GM19351 (cell line): Measurements from ENCODE around the gene KRT84.

Experiments
- ATAC-seq: cut with Tn5 transposase; IDR thresholded peaks from one replicate; pipeline ENCODE4 v1.9.1; 2021; ENCODE audit warnings: mild to moderate bottlenecking, moderate library complexity; ENCODE audit not compliant: unreplicated experiment

KRT84 gene

DNA sequence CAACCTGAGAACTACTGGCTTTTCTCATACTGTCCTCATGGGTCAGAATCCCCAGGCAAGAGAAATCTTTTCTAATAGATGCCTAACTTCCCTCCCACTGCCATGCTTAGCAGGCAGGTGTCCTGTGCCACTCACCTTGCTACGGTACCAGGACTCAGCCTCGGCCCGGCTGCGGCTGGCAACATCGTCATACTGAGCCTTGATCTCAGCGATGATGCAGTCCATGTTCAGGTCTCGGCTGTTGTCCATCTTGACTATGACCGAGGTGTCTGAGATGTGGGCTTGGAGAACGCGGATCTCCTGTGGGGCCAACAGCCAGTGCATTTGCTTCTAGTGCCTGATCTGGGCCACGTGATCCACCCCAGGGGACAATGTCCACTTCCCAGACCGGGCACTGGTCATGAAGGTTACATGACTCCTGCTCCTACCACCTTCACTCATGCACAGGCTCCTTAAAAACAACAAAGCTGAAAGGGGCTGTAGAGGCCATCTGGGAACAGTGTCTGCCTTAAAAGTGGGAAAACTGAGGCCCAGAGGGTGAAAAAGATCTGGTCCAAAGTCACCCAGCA lies 22.3 kb downstream of the KRT84 start:
- no peak for ATAC-seq

DNA sequence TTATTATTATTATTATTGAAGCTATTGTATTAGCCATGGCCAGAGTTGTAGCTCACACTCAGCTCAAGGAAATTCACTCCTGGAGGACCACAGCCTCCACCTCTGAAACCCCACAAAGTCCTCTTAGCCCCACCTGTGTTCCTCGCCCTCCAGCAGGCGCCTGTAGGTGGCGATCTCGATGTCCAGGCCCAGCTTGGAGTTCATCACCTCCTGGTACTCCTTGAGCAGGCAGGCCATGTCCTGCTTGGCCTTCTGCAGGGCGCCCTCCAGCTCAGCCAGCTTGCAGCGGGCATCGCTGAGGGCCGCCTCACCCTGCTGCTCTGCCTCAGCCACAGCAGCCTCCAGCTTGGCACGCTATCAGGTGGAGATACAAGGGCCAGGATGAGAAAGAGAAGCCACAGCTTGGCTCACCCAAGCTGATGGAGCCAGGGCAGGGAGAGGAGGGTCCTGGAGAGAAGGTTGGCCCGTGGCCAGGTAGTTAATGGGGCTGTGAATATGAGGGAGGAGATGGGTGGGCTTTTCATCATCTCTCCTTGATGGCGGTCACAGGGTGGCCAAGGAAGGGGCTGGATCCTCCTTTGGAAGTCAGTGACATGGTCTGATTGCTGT lies 23.2 kb downstream of the KRT84 start:
- no peak for ATAC-seq

DNA sequence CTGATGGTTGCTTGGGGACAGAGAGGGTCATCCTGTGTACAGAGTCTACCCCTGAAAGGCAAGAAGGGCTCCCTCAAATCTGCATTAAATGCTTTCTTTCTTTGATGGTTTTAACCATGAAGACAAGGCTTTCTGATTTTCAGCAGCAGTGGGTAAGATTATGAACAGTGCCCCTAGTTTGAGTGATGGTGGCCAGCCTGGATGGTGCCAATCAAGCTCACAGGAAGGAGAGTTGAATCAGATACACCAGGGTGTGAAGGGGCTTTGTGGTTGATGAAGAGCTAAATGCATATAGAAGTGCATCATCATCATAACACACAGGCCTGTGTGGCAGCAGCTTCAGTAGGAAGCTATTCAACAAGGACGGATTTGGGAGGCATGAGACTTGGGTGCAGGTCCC lies 23.9 kb downstream of the KRT84 start:
- ATAC-seq = no peak

DNA sequence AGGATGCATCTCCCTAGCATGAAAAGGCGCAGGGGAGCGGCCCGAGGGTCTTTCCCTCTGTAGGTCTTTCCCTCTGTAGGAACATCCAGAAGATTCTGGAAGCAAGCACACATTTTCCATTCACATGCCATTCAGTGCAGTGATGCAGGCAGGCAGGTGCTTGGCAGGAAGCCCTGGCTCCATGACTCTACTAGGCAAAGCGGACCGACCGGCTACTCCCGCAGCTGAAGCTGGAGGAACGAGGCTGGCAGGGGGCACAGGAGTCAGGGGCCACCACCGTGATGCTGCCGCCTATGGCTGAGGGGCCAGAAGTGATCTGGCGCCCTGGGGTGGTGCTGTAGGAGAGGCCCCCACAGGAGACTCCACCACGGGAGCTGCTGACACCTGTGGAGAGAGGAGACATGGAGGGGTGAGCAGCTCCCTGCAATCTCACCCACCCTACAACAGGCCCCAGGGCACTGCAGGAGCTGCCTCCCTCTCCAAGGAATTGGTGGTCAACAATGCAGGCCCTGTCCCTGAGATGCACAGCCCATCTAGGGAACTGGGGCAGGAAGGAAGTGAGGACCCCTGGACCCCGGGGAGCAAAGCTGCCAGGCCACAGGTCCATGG lies 24.7 kb downstream of the KRT84 start:
- no peak for ATAC-seq

DNA sequence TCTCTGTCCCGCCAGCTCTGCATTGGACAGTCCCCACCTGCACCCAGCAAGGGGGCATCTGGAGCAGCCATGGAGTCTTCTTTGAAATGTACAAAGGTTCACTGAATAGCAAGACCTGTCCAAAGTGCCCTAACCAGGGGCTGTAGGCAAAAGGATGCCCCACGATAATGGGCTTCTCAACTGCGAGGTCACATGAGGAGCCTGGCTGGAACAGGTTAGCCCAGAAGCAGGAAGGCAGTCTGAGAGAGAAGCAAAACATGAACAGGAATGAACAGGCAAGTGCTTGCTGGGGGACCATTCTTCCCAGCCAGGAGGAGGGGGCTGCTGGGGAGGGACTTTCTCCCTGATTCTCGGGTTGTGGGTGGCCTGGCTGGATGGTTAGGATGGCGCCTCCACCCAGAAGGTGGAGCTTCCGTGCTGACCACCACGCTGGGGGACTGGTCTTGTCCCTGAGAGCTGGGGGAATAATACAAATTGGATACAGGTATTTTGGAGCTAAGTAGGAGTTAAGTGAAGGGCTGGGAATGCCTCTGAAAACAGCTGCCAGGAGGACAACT lies 25.3 kb downstream of the KRT84 start:
- no peak for ATAC-seq

DNA sequence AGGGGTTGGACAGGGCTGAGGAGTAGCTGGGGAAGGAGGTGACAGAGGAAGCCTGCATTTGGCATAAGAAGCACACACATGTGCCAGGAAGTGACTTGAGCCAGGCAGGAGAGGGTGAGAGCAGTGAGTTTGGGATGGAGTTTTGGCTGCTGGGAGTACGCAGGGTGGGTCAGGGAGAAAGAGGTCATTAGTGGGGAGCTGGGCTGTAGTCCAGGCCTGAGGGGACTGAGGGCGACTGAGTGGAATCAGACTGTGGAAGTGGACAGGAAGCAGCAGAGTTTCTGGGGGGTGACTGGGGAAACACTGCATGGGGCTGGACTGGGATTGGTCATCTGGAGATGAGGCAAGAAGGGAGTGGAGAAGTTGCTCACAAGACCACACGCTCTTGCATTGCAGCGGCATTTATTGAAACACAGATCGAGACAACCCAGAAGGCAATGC lies 25.8 kb downstream of the KRT84 start:
- no peak for ATAC-seq

DNA sequence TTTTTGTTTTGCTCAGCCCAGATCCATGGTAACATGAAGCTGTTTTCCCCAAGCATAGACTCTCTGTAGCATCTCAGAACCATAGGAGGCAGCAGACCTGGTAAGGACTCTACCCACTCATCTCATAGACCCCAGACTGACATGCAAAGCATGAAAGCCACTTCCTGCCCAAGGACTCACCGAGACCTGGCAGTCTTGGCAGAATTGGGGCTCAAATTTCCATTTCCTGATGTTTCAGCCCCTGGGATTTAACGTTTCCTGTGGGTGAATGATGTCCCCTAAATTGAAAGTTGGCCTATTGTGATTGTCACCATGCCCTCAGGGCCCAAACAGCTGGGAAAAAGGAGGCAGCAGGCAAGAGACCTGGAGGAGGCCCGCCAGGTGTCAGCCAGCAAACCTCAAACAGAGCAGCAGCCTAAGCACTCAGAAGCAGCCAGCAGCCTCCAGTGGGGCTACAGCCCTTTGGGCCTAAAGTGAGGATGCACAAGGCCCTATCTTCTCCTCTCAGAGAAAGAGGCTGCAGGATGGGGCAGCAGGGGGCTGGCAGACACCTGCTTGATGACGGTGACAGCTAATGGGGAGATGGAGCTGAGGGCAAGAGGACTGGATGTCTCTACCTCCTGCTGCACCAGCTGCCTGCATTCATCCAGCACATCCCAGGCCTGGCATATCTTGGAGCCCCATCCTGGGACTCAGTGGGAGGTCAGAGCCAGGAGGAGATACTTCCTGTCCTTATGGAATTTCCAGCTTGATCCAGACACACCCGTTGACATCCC lies 26.7 kb downstream of the KRT84 start:
- ATAC-seq = peak; percentile 98

DNA sequence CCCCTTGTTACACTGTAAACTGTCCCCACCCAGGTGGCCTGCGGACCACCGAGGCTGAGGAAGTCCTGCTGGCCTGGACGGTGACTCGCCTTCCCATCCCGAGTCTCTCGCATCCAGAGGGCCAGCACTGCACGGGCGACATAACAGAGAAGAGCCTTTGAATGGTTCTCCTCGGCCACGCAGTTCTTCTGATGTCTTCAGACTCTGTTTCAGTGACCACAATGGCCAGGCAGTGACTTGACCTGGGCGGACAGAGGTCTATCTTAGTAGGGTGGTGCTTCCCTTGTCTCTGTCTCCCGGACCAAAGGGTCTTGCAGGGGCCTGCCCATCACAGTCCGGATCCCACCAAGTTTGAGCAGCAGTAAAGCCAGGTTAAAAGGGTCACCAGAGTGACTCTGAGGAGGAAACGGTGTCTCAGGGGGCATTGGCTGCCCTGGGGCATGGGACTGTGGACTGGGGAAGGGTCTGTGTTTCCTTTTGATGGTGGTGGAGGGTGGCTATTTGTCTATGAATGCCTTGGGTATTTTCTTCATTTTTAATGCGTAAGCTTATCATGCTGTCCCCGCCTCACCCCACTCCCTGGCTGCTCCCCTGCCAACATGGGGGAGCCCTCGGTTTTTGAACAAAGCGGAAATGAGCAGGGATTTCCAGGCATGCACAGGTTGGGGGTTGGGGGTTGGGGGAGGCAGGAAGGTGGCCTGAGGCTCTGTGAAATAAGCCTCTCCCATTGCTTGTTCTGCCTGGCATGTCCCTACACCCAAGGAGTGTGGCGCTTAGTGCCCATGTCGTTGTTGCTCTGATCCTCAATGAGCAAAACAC lies 28.5 kb downstream of the KRT84 start:
- ATAC-seq = no peak

DNA sequence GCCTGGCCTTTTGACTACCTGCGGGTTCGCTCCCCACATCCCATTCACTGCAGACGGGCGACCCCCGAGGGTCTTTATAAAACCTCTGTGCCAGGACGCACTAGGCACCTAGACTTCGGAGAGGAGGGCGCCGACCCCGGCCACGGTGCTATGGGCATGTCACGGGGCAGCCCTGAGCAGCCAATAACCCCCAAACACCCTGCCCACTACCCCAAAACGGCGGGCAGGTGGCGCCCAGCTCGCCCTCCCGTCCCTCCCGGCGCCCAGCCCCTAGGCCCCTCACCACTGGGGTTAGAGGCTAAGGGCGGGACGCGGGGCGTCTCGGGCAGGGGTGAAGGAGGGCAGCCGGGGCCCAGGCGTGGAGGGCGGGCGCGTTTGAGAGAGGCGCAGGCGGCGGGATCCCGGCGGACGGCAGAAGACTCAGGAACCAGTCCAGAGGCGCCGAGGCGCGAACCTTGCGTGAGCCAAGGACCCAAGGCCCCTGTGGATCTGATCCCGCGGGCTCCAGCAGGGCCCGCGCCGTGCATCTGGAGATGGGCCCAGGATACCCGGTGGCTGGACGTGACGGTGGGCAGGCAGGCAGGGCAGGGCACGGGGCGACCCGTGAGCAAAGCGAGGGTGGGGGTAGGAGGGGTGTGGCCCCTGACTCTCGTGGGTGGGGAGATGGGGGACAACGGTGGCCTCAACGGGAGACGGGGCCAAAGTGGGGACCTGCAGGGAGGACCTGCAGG lies 29.3 kb downstream of the KRT84 start:
- ATAC-seq = no peak

DNA sequence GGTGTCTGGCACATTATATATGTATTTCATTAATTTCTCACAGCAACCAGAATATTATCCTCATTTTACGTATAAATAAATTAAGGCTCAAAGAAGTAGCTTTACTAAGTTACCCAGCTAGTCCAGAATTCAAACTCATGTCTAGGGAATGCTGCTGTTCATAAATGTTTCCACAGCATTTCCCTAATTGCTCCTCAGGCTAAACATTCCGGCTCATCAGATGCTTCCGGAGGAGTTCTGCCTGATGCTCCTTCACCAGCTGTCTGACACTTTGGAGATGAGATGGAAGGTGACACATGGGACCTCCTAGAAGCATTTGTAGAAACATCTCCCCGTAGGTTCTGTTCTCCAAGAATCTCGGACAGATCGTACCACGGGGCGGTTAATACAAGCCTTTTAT lies 30.3 kb downstream of the KRT84 start:
- ATAC-seq = no peak

DNA sequence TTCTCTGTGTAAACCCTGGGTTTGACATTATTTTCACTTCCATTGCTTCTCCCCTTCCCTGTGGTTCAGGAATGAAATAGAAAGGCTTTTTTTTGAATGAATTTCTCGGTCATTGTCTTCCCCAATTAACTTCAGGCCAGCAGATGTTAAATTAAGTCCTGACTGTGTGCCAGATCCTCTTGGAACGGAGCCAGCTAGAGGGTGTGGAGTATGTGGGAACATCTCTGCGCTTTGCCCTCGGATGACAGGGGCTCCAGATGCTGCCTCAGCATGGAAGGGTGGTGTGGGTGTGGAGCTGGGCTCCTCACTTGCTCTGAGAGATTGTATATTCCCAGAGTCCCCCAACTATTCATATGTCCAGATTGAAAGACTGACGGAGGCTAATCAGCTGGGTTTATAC lies 31.3 kb downstream of the KRT84 start:
- no peak for ATAC-seq

DNA sequence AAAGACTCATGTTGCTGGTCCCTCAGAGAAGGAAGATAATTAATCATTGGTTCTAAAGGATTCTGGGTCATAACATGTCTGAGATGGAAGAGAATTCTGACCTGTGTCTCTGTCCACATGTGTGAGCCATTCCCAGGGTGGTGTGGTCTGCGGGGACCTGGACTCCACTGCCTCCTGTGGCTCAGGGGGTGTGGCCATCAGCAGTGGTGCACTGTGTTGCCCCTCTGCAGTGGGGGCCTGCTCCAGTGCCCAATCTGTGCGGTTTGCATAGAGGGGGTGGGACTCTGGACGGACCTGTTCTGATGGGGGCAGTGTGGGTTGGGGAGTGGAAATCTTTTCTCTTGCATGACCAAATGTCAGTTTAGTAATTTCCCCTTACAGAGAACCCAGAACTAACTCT lies 31.7 kb downstream of the KRT84 start:
- ATAC-seq = no peak

DNA sequence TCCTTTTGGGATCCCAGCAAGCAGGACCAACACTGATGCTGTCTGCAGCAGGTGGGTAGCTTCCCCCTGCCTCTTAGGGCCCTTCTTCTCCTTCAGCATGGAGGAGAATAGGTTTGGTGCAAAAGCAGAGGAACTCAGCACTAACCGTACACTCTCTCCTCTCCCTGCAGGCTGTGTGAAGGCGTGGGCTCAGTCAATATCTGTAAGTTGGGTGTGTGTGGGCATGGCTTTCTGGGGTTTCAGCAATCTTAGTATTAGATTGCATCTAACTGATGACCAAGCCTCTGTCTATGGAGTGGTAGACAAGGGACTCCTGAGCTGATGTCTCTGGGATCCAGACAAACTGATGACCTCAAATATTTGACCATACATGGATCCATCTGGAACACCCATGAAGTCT lies 32.5 kb downstream of the KRT84 start:
- no peak for ATAC-seq

DNA sequence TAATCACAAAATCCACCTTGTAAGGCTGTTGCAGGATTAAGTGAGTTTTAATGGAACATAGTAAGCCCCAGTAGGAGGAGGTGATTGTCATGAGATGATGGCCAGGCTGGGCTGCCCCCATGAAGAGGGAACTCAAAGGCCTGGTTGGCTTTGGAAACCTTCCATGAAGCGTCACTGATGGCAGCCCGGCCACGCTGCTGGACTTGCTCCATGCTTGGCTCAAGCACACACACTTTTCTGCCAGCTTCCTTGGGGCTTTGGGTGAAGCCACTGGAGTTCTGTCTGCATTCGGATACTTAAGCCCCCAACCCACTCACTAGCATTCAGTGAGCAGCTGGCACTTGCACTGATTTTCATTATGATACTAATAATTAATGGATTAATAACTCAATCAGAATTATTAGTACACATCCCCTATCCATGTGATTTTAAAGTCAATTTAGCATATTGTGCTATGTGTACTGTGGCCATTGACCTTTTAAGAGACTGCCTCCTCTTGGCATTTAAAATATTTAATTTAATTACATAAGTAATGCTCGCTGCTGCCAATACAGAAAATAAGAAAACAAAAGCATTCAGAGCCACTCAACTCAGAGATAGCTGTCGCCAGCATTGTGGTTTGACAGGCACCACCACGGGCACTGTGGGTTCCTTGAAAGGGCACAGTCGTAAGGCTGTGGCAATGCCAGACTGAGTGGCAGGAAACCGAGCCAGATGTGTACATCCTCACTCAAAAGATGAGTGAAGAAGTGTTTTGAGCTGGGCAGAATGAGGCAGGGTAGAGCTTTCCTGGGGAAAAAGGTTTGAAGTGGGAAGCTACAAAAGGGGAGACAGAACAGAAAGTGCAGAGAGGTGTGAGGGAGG lies 34.0 kb downstream of the KRT84 start:
- ATAC-seq = no peak

DNA sequence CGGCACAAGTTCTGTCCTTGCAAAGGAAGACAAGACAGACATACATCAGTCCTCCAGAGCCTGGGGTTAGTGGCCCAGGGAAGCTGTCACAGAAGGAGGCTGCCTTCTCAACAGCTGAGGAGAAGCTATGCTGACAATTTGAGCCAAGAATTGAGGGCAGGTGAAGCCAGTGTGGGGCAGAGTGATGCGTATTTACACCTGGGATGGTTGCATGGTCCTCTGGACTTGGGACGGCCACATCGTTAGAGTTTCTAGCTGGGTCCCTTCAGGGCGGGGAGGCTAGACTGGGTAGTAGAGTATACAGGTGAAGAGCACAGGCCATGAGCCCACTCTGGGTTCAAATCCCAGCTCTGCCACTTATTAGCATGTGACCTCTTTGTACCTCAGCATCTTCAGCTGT lies 34.7 kb downstream of the KRT84 start:
- ATAC-seq = no peak

DNA sequence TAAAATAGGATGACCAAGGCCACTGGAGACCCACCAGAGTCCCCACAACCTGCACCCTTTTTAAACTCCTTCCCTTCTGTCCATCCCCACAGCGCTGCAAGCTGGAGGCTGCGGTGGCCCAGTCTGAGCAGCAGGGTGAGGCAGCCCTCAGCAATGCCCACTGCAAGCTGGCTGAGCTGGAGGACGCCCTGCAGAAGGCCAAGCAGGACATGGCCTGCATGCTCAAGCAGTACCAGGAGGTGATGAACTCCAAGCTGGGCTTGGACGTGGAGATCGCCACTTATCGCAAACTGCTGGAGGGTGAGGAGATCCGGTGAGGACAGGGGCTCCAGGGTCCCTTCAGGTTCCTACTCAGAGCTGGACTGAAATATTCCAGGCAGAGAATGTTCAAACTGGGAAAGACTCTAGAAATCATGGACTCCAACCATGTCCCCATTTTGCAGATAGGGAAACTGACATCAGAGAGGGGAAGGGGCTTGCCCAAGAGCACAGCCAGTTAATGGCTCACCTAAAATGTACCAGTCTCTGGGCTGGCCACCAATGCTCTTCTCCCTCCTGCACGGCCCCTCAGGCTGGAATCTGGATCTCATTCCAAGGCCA lies 35.3 kb downstream of the KRT84 start:
- ATAC-seq = no peak

DNA sequence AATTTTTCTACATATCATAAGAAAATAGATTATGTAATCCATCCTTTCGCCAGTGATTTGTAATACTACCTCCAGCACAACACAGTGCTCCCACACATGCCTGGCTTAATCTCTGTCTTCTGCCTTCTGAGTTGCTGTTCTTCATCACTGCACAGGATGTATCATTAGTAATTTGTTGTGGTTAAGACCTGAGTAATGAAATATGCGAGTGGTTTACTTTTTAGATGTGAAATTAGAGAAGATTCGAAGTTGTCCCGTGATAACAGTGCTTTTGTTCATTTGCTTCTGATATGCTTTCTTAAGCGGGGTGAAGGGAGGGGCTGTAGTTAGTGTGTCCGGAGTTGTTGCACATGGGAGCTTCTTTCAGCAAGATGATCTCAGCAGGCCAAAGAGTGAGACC lies 36.3 kb downstream of the KRT84 start:
- no peak for ATAC-seq

DNA sequence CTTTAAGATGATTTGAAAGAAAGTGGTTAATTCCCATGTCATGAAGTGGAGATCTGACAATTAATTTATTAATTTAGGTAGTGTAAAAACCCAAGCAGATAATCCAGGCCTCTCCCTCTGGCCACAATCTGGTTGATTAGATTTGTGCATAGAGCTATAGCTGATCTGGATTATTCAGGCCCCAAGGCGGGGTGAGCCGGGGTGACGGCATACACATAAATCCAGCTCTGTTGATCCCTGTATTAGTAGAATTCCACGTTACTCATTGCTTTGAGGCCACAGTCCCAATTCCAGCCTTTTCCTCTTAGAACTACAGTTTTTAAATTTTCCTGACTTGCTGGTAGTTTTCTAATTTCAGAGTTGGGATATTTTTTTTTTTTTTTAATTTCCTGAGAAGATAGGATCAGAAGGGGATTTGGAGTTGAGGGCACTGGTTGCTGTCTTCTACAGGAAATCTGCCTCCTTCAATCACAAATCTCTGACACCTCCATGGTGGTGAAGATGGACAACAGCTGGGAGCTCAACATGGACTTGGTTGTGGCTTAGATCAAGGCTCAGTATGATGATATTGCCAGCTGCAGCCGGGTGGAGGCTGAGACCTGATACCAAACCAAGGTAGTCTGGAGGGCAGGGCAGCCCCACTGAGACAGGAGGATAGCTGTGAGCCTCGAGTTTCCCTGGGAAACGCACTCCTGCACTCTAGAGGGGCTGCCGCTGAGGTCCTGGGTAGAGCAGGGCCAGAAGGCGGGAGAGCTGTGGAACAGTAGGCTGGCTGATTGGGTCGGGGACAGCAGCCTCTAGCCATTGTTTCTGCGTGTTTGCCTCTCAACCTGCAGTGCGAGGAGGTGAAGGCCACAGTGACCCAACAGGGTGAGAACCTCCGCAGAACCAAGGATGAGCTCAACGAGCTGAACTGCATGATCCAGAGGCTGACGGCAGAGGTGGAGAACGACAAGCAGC lies 37.6 kb downstream of the KRT84 start:
- no peak for ATAC-seq
